Kidney epithelial cell (primary cell): ENCODE measurements around the gene GNPDA1. TPM values are rescaled to one million over a fixed set of nuclear protein-coding genes. Genes with fewer than 3 reads are reported as not detected.

ENCODE experiments used
- DNase-seq: peaks from one replicate; pipeline ENCODE4 v3.0.0-alpha.2; 2010; ENCODE audit warnings: low read depth
- H3K27me3 ChIP-seq: 2 replicates; pipeline ENCODE4 v1.6.0; 2011; ENCODE audit warnings: low read length; ENCODE audit not compliant: control insufficient read depth, insufficient read depth
- H3K36me3 ChIP-seq: 2 replicates; pipeline ENCODE4 v1.5.1; 2011; ENCODE audit warnings: low read length; ENCODE audit not compliant: control insufficient read depth, insufficient read depth
- H3K4me3 ChIP-seq: 2 replicates; pipeline ENCODE4 v1.5.1; 2011; ENCODE audit warnings: low read depth, mild to moderate bottlenecking, control low read depth, low read length
- CTCF ChIP-seq: IDR thresholded peaks from 2 replicates; pipeline ENCODE4 v1.5.1; 2011; ENCODE audit warnings: mild to moderate bottlenecking, moderate library complexity, low read length, control low read depth, inconsistent platforms; ENCODE audit not compliant: insufficient read depth, poor library complexity, severe bottlenecking
- total RNA-seq: library from RNA; depleted of rRNA; stranded (reverse); fragments of >200 nt; gene quantifications from 2 replicates; pipeline ENCODE4 v1.2.3, GENCODE V29; 2015

GNPDA1 gene
- total RNA-seq = 102 and 164 TPM in 2 replicates

- H3K4me3 ChIP-seq = peak within 1 kb of the TSS; percentile 78
- H3K36me3 ChIP-seq = no peaks in the 10 kb centered on the region
- no peak for TF ChIP-seq CTCF
- H3K27me3 ChIP-seq = no peaks in the 10 kb centered on the region
- peak; percentile 51 for DNase-seq
Observed at GRCh38 chr5:142012792-142013388, at the start of gene GNPDA1. Gene GNPDA1 (minus strand): TSS chr5:142013027. CDS start chr5:142012035, 992 bp downstream.

DNA sequence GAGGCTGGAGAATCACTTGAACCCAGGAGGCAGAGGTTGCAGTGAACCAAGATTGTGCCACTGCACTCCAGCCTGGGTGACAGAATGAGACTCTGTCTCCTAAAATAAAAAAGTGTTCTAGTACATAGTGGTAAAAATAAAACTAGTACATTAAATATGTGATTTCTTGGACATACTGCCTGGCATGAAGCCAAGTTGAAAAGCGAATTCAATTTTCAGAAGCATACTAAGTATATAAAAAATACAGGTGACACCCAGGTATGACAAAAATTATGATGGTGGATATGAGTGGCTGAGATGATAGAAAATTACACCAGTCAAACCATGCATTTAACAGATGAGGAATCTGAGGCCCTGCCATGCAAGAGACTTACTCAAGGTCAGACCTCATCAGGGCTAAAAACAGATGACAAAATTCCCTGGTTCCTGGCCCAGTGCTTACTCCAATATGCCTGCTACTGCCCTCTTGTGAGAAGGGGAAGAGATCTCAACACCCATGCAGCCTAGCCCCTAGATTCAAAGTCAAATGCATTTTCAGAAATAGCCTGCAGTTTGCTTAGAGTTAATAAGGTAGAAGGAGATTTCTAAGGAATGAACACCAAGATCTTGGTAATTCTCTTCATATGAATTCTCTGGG lies 46.6 kb upstream of the GNPDA1 start:
- Histone ChIP-seq H3K27me3 (no peaks in the 10 kb centered on the region), H3K4me3 (no peak overlapping the region), H3K36me3 (no peaks in the 10 kb centered on the region)
- no peak for TF ChIP-seq CTCF
- DNase-seq = no peak

DNA sequence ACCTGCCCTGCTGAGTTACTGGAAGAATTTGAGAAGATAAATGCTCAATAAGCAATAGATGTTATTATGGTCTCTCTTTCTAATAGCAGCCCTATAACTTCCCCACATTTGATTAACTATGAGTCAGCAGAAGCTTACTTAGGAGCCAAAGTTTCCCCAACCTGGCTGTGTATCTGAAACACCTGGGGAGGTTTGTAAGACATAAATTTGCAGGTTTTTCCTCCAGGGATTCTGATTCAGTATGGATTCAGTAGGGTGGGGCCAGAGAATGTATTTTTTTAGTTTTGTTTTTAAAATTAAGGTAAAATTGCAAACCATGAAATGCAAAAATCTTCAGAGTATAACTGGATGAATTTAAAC lies 44.9 kb upstream of the GNPDA1 start:
- TF ChIP-seq CTCF = no peak
- H3K27me3 ChIP-seq = no peaks in the 10 kb centered on the region
- H3K36me3 ChIP-seq = no peaks in the 10 kb centered on the region
- DNase-seq = no peak
- H3K4me3 ChIP-seq = no peak overlapping the region

GRCh38 chr5:142056816-142057696 lies 44.2 kb upstream of the GNPDA1 start:
- H3K36me3 ChIP-seq = no peaks in the 10 kb centered on the region

DNA sequence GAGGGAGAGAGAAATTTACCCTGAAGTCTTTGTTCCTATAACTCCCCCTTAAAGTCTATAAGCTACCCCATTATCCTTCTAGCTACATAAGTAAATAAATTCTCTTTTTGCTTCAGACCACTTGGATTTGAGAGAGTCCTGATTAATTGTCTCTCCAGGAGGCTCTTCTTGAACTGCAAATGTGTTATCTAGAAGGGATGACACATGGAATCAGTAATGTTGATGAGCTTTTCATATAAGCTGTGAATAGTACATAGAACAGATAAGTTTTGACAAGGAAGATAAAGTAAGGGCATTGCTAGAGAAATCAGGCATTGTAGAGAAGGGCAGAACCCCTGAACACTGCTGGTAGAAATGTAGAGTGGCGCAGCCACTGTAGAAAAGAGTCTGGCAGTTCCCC lies 42.5 kb upstream of the GNPDA1 start:
- TF ChIP-seq CTCF = no peak
- H3K4me3 ChIP-seq = no peak overlapping the region
- no peak for DNase-seq
- no peaks in the 10 kb centered on the region for H3K36me3 ChIP-seq
- H3K27me3 ChIP-seq = no peaks in the 10 kb centered on the region

More at GRCh38 chr5:142056816-142057696, 44.2 kb upstream of the GNPDA1 start:
- TF ChIP-seq CTCF = no peak
- no peaks in the 10 kb centered on the region for H3K27me3 ChIP-seq
- no peak overlapping the region for H3K4me3 ChIP-seq
- no peak for DNase-seq
